DMS153 treated with DMSO at 0.1 percent for 48 hours (cell line): ENCODE results near the gene SHLD1.
"Not testable (repeated sequence)": the region's sequence is repeated elsewhere in the genome, so short reads cannot be mapped to it uniquely, and the experiment has no call there.

ENCODE experiments used
- DNase-seq: peaks from one replicate; lab custom pipeline; 2025; ENCODE audit not compliant: unreplicated experiment; lab: John Stamatoyannopoulos, UW

The SHLD1 gene

DNA sequence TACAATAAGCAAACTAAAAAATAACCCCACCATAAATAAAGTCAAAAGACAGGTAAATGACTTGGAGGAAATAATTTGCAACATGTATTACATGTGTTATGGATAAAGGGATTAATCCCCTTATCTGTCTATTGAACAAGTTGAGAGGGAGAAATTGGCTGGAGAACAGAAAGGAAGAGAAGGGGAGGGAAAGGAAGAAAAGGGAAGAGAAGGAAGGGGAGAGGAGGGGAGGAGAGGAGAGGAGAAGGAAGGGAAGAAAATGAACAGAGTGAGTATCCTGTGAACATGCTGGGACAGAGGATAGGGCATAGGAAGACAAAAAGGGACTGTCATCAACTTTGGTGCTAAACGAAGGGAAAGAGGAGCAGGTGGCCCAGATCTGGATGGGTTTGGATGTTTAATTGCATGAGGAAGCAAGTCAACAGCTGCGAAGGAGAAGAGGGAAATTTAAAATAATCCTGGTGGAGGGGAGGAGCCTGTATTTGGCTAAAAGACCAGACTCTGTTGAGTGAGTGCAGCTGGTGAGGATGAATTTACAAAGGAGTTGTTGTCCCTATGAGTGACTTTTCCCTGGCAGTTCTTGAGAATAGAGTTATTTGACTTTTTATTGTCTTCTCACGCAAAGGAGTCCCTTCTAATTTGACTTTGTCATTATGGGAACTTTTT is 14.2 kb upstream of the SHLD1 start:
- DNase-seq: no peak

DNA sequence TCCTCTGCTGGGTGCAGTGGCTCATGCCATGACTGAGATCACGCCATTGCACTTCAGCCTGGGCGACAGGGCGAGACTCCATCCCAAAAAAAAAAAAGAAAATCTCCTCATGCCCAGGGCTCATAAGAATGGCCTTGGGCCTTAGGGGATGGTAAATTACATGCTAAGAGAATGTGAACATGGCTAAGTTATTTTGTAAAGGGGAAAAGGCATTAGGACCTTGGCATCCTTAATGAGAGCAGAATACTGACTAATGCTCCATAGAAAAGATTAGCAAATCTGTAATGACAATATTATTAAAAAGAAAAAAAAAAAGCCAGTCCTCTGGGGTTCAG is 12.6 kb upstream of the SHLD1 start:
- DNase-seq: no peak

DNA sequence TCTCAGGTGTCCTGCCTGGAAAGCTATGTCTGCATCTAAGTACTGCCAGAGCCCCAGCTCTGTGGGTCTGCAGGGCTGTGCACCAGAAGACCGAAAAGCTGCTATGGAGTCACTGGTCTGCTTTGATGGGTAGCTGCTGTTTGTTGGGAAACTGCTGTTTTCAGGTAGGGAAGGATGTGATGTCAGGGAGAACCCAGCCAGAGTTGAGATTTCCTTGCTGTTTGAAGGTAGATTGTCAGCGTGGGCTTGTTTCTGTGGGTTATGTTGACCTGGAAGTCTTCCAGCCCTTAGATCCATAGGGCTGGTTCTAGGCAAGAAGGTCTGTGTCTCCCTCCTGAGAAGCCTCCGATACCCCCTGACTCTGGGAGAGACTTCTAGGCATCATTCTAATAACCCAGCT is 12.2 kb upstream of the SHLD1 start:
- DNase-seq: no peak

DNA sequence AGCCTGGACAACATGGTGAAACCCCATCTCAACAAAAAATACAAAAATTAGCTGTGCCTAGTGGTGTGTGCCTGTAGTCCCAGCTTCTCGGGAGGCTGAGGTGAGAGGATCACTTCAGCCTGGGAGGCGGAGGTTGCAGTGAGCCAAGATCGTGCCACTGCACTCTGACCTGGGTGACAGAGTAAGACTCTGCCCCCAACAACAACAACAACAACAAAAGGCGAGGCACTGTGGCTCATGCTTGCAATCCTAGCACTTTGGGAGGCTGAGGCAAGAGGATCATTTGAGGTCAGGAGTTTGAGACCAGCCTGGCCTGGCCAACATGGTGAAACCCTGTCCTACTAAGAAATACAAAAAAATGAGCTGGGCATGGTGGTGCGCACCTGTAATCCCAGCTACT is 9.6 kb upstream of the SHLD1 start:
- DNase-seq: not testable (repeated sequence)

DNA sequence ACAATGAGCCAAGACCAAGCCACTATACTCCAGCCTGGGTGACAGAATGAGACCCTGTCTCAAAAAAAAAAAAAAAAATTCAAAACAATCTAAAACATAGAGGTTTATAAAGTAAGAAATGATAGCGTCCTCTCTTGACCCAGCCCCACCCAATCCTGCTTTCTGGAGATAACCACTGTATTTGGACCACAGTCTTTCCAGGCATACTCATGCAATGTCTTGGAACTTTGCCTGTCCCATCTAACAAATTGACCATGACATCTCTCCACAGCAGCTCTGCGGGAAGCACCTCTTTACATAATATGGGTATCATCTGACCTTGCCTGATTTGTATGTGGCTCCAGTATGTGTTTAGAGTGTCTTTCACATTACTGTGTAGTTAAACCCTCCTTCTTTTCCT is 9.1 kb upstream of the SHLD1 start:
- no peak for DNase-seq

DNA sequence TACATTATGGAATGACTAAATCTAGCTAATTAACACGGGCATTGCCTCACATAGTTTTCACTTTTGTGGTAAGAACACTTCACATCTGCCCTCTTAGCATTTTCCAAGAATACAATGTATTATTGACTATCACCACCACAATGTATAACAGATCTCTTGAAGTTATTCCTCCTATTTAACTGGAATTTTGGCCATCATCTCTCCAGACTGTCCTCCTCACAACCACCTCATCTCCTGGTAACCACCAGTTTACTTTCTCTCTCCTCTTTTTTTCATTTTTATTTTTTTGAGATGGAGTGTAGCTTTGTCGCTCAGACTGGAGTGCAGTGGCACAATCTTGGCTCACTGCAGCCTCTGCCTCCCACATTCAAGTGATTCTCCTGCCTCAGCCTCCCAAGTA is 8.2 kb upstream of the SHLD1 start:
- no peak for DNase-seq

DNA sequence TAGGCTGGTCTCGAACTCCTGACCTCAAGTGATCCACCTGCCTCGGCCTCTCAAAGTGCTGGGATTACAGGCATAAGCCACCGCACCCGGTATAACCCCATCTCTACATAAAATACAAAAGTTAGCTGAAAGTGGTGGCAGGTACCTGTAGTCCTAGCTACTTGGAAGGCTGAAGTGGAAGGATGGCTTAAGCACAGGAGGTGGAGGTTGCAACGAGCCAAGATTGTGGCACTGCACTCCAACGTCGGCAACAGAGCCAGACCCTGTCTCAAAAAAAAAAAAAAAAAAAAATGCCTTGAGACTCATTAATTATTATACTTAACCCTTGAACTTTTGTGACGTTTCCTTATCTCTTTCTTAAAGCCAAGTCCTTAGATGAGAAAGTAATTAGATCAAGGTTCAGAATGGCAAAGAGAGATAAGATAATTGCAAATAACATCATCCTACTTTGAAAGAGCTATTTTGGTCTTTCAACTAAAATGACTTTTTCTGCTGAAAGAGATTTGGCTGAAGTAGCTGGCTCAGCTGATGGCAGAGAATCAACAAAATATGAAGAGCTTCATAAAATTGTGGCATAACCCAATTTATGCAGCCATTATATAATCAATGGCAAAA is 4.7 kb upstream of the SHLD1 start:
- DNase-seq: no peak

DNA sequence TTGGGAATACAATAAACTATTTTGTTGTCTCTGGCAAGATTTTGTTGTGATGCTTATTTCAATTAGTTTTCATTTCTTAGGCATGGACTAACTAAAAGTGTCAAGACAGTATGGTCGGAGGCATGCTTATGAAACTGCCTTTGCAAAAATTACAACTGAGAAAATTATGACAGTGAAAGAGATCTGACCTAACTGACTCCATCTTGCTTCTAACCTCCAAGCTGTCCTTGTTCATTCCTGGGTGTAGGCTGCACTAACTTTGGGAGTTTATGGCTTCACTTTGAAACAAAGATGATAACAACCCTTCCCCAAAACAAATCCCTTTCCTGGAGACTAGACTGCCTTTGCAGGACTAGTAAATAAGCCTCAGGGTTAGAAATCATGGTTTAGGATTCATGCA is 4.1 kb upstream of the SHLD1 start:
- DNase-seq: no peak

DNA sequence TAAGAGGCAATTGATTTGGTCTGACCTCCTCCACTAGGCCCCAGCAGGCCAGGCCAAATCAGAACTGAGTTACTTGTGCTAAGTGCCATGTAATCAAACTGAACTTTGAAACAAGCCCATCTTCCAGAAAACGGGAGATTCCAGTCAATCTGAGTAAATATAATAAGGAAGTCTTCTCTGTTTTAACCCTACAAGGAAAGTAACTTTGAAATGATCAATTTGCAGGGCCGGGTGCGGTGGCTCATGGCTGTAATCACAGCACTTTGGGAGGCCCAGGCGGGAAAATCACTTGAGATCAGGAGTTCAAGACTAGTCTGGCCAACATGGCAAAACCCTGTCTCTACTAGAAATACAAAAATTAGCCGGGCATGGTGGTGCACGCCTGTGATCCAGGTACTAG is 2.0 kb upstream of the SHLD1 start:
- DNase-seq: no peak

DNA sequence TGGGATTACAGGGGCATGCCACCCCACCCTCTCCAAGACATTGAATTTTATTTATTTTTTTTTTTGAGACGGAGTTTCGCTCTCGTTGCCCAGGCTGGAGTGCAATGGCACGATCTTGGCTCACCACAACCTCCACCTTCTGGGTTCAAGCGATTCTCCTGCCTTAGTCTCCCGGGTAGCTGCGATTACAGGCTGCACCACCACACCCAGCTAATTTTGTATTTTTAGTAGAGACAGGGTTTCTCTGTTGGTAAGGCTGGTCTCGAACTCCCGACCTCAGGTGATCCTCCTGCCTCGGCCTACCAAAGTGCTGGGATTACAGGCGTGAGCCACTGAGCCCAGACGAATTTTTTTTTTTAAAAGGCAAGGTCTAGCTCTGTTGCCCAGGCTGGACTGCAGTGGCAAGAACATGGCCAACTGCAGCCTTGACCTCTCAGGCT is 669 bp upstream of the SHLD1 start:
- not testable (repeated sequence) for DNase-seq

DNA sequence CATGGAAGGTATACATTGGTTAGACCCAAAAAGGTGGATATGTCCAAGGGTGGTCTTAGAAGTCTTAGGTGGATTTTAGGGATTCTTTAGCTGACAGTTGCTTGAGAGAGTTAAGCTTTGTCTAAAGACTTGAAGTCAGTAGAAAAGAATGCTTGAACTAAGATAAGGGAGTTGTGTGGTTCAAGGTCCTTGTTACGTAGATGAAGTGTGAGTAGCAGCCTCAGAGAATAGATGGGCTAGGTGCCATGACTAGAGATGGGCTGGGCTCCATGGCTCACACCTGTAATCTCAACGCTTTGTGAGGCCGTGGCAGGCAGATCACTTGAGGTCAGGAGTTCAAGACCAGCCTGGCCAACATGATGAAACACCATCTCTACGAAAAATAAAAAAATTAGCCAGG is 1.7 kb downstream of the SHLD1 start:
- DNase-seq: no peak

DNA sequence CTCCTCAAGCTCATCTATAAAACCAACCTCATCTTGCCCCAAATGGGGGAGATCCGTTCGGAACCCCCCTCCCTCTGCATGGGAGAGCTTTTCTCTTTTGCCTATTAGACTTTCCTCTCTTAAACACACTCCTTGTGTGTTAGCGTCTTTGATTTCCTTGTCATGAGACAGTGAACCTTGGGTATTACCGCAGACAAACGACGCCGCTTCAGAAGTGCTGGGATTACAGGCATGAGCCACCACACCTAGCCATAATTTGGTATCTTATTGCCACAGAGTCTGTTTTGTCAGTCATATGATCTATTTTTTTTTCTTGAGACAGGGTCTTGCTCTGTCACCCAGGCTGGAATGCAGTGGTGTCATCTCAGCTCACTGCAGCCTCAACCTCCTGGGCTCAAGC is 3.6 kb downstream of the SHLD1 start:
- no peak for DNase-seq

DNA sequence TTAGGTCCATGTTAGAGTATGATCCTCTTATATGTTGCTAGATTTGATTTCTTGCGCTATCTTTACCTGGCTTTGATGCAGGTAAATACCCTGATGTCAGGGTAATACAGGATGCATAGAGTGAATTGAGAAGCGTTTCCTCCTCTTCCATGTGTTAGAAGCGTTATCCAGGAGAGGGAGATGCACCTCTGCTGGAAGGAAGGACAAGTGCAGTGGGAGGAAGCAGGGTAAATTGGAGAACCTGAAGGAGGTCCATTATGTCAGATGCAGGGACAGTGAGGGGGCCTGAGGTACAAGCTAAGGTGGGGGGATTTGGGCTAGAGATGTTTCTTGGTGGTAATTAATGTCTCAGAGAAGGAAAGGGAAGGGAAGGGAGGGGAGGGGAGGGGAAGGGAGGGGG is 7.7 kb downstream of the SHLD1 start:
- DNase-seq: no peak

DNA sequence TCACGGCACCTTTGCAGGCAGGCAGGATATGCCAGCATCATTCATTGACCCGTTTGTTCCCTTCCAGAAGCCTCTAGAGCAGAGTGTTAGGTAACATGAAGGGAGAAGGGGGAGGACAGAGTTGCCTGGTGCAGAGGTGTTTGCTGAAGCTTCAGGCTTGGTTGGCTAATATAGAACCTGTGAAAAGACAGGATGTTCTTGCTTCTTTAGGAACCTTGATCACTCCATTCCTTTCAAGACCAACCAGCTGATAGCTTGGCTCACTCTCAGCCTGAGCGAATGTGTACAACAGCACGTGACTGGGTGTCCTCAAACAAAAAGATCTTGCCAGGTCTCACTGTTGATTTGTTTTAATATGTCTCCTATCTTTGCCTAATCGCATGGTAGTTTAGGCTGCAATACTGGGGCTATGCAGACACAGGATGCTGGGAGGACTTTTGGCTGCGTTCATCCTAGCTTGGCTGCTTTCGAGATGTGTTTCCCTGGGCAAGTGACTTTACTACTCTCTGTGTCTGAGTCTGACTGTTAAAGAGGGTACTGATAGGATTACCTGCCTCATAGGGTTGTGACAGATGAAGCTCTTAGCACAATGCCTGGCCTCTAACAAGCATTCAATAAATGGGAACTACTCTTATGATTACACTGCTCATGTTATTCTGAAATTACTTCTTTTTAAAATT is 16.0 kb downstream of the SHLD1 start:
- DNase-seq: no peak

DNA sequence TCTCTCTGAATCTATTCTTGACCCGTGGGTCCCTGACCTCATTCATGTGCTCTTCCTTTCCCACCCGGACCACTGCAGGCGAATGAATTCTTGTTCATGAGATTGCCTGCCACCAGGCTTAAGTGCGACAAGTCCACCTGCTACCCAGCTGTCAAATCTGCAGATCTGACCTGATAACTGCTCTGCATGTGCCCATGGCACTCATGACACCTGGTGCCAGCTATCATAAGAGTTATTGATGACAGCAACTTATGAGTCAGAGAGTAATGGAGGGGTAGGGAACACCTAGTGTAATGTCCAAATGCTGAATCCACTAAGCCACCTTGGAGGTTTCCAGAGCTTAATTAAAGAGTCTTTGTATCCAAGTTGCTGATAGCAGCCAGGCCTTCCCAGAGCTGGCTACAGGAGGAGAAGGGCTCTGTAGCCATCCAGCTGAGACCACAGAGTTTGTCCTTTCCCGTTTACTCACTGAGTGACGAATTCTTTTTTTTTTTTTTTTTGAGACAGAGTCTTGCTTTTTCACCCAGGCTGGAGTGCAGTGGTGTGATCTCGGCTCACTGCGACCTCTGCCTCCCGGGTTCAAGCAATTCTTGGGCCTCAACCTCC is 17.4 kb downstream of the SHLD1 start:
- no peak for DNase-seq

DNA sequence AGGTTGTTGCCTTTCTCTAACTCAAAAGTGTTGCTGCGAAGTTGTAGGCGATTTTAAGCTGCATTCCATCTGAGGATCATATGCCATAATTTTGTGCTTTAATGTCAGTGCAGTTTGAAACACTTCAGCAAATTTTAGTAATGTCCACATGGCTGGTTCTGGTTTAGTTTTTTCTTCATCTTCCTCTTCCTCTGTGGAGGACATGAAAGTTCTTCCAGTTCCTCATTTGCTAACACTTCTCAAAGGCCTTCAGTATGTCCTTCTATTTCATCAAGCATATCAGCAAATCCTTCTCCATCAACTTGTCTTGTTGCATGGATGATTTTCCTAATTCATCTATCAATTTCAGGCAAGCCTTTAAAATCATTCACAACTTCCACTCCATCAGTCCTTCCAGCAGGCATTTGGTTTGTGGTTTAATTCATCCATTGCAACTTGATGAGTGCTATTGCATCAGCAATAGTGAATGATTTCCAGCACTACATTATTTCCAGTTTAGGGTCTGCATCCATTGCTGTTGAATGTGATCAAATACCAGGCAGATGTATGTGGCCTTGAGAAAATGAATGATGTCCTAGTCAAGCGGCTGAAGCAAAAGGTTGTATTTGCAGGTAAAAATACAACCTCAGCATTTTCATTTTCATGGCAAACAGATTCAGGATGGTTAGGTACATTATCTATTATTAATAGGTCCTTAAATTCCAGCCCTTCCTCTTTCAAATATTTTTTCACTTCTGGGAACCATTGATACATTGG is 20.2 kb downstream of the SHLD1 start:
- DNase-seq: no peak

DNA sequence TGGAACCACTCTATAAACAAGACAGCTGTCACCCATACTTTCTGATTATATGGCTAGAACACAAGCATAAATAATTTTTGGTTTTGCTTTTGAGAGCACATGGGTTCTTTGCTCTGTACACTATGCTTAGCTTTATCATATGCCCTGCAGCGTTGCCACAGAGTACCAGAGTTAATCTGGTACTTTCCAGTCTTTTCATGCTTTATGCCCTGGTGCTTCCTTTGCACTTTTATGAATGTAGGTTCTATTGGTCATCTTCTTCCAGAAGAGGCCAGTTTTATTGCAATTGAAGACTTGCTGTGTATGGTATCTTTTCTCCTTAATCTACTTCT is 20.8 kb downstream of the SHLD1 start:
- DNase-seq: no peak

DNA sequence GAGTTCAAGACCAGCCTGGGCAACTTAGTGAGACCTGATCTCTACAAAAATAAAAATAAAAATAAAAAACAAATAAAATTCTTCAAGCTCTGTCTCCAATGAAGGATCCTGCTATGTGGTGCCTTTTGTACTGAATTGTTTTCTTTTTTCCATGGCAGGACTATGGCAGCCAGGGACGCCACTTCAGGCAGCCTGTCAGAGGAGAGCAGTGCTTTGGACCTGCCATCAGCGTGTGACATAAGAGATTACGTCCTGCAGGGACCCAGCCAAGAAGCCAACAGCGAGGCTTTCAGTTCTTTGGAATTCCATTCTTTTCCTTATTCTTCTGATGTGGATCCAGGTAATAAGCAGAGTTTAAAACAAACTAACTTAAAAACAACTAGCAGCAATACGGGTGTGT is 22.5 kb downstream of the SHLD1 start:
- no peak for DNase-seq

DNA sequence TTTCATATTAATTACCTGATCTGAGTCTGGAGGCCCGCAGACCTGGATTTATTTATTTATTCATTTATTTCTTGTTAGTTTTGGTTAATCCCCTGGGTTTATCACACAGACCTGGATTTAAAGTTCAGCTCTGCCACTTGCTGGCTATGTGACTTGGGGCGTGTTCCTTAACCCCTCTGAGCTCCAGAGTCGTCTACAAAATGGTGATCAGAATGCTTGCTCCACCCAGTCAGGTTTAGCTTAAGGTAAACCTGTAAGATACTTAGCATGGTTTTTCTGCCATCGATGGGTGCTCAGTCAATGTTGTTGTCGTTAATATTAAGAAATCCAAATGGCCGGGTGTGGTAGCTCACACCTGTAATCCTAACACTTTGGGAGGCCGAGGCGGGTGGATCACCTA is 23.4 kb downstream of the SHLD1 start:
- DNase-seq: no peak

DNA sequence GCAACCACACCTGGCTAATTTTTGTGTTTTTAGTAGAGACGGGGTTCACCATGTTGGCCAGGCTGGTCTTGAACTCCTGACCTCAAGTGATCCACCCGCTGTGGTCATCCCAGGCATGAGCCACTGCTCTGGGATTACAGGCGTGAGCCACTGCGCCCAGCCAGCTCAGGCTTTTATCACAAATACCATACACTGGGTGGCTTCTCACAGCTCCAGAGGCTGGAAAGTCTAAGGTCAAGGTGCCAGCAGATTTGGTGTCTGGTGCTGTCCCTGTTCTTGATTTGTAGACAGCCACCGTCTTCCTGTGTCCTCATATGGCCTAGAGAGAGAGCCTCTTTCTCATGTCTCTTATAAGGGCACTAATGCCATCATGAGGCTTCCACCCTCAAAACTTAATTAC is 25.9 kb downstream of the SHLD1 start:
- DNase-seq: no peak

DNA sequence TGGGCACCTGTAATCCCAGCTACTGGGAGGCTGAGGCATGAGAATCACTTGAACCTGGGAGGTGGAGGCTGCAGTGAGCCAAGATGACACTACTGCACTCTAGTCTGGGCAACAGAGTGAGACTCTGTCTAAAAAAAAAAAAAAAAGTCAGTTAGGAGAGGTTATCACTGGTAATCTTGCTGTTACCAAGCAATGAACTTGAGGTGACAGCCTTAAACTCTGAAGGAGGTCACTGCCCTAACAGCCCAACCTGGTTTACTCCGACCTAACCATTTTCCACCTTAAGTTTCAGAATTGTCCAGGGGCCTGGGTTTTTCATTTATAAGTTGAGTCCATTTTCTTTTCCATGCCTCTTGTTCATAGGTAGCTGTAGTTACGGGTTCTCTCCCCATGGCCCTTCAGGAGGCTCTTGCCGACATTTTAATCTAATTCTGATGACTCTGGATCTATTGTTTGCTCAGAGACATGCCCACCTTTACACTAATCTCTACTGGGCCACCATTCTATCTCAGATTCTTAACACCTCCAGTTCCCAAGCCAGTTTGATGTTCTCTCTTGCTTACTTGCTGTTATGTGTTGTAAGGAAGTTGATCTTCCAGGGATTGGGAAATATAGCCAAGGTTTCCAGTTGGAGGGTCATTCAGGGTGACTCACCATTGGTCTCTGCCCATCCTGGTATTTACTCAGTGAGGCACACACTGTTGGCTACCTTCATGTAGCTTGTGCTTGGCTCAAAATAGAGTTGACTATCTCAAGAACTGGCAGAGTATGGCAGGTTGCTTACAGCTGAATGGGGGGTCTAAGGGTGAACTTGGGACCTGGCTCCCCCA is 29.1 kb downstream of the SHLD1 start:
- no peak for DNase-seq
